Activated CD8-positive, alpha-beta memory T cell treated with anti-CD3 and anti-CD28 coated beads, Interleukin-2, amount 10 ng/mL, durations not matched to agents 7 days and 5 days (primary cell): ENCODE results near the gene SFTPB. TPM values are rescaled to one million over a fixed set of nuclear protein-coding genes. Genes with fewer than 3 reads are reported as not detected.
A peak's percentile ranks its signal among the peaks of the same experiment; 100 is the strongest.

Experiments
- ATAC-seq: fragments of 150-1000 bp; cut with Tn5 transposase; one replicate; pipeline ENCODE4 v1.10.0; 2021; ENCODE audit warnings: moderate library complexity
- CTCF ChIA-PET: fragments of 350-600 bp; sonication (Branson Sonifier 250); formaldehyde crosslinking; loops from one replicate; lab custom pipeline; 2021; ENCODE audit warnings: antibody characterized with exemption; lab: Charles Lee
- DNase-seq: peaks from one replicate; pipeline ENCODE4 v3.0.0-alpha.2; 2020
- H3K27ac Mint-ChIP-seq: one replicate; pipeline ENCODE4 v1.8.0; 2021; ENCODE audit warnings: mild to moderate bottlenecking, mixed read lengths
- H3K27me3 Mint-ChIP-seq: one replicate; pipeline ENCODE4 v1.8.0; 2021; ENCODE audit warnings: mixed read lengths
- H3K36me3 Mint-ChIP-seq: one replicate; pipeline ENCODE4 v1.8.0; 2021; ENCODE audit warnings: mild to moderate bottlenecking, mixed read lengths
- H3K4me1 Mint-ChIP-seq: one replicate; pipeline ENCODE4 v1.8.0; 2021; ENCODE audit warnings: mixed read lengths
- H3K4me3 Mint-ChIP-seq: one replicate; pipeline ENCODE4 v1.8.0; 2021; ENCODE audit warnings: mild to moderate bottlenecking, moderate library complexity, mixed read lengths
- H3K9me3 Mint-ChIP-seq: one replicate; pipeline ENCODE4 v1.8.0; 2022; ENCODE audit warnings: low read depth, mixed read lengths
- total RNA-seq, 2 experiments: library from RNA; stranded (reverse); gene quantifications; one replicate each; pipeline ENCODE4 v1.2.3, GENCODE V29; 2021

SFTPB gene
- total RNA-seq, 2 experiments from 2014 or later: not detected

DNA sequence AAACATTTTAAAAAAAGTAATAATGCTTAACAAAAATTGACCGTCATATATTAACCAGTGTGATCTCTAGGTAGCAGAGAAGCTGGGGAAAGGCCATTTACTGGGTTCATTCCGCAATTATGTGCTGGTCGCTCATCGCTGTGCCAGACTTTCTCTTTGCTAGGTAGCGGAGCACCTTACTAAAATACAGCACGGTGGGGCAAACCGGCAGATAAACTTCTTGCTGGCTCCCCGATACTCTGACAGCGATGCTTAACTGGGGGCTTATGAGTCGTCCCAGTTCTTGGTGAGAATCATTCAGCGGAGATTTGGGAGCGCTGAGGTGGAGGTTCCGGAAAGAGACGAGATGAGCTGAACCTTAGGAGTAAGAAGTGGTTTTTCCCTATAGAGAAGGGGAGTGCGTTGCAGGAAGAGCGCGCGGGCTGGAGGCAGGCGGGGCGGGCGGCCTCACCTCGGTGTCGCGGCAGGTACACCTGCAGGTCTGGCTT is 56.7 kb downstream of the SFTPB start:
- Mint-ChIP-seq H3K27ac (peak overlapping the region; percentile 80), H3K9me3 (no peaks in the 10 kb centered on the region), H3K36me3 (peaks cover 19% of the 10 kb centered on the region), H3K4me1 (peaks cover 34% of the 10 kb centered on the region), H3K4me3 (peak overlapping the region; percentile 87), H3K27me3 (no peaks in the 10 kb centered on the region)
- ATAC-seq (peak; percentile 15), DNase-seq (no peak)
- CTCF ChIA-PET: interaction anchor here (1.0 to 1.6 kb wide), 5 partner anchors 10 to 62 kb away, joined by 3 to 5 read pairs (median 4); partner anchors contain the start of gene RNF181

Other genes starting within 250 kb of the SFTPB start
- gene SH2D6, start 249.5 kb downstream of the SFTPB start, total RNA-seq: under 1 TPM; 0.52 to 0.82 TPM
- 100 to 1,000 TPM; 271 to 336 TPM for gene MAT2A, start 129.0 kb downstream of the SFTPB start, total RNA-seq
- gene GGCX, start 106.7 kb downstream of the SFTPB start, total RNA-seq: 10 to 100 TPM; 26.0 to 26.7 TPM
- gene VAMP8, start 90.6 kb downstream of the SFTPB start, total RNA-seq: 100 to 1,000 TPM in 1 of 2 experiments, 10 to 100 TPM in 1; 99.6 to 124 TPM
- 10 to 100 TPM; 84.4 to 88.4 TPM for gene VAMP5, start 83.8 kb downstream of the SFTPB start, total RNA-seq
- 100 to 1,000 TPM; 100 to 110 TPM for gene RNF181, start 72.5 kb downstream of the SFTPB start, total RNA-seq
- gene TMEM150A, start 65.5 kb downstream of the SFTPB start, total RNA-seq: 1 to 10 TPM in 1 of 2 experiments, under 1 TPM in 1; 0.91 to 1.7 TPM
- gene C2orf68, start 56.1 kb downstream of the SFTPB start, total RNA-seq: 10 to 100 TPM; 47.3 to 47.9 TPM
- 100 to 1,000 TPM in 1 of 2 experiments, 10 to 100 TPM in 1; 84.2 to 101 TPM for gene USP39, start 52.0 kb downstream of the SFTPB start, total RNA-seq
- gene GNLY, start 26.2 kb upstream of the SFTPB start, total RNA-seq: 1,000 to 10,000 TPM in 1 of 2 experiments, 100 to 1,000 TPM in 1; 364 to 1,915 TPM
- under 1 TPM; 0.12 to 0.40 TPM for gene ATOH8, start 85.8 kb upstream of the SFTPB start, total RNA-seq
- 10 to 100 TPM; 73.9 to 74.0 TPM for gene ST3GAL5, start 220.8 kb upstream of the SFTPB start, total RNA-seq